Measurements from ENCODE around the gene TEDC2. TPM values are rescaled to one million over a fixed set of nuclear protein-coding genes. Genes with fewer than 3 reads are reported as not detected.

TEDC2 gene
- total and polyA plus RNA-seq, 9 of the 15 experiments (the other 6 are each of a cell fraction or from before 2014, with no cell fraction given): 0.75 to 57.0 (median 17.6) TPM

DNA sequence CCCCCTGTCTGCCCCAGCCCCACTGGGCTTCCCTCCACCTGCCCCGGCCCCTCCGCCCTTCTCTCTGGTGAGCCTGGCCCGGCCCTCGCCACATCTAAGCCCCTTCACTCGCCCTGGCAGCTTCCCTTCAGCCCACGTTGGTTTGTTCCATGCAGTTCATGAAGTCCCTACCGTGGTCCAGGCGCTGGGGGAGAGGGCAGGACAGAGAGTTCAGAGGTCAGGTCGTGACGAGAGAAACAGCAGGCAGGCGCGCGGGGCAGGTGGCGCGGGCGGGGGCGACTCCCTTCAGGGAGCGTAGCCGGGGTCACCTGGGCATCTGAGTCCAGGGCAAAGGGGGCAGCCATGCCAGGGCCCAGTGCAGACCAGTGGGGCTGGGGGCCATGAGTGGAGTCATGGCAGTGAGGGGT, 8.9 kb upstream of the TEDC2 start:
- Histone ChIP-seq H3K9ac (ENCODE audit: insufficient read depth in 1 of 2, low read depth in 2 of 2, low read length in 2 of 2) (peak overlapping the region in 1 of 2 experiments; percentile 58; a peak in 1 of 4 replicates), H3K27ac (ENCODE audit: extremely low read depth, low read depth, low read length) (no peak overlapping the region), H3K27me3 (ENCODE audit: control insufficient read depth in 2 of 2, insufficient read depth in 2 of 2, low read length in 2 of 2) (no peaks in the 10 kb centered on the region; a peak in 1 of 5 replicates), H3K9me1 (ENCODE audit: control insufficient read depth, insufficient read depth, low read length) (no peaks in the 10 kb centered on the region), H3K36me3 (ENCODE audit: control insufficient read depth, insufficient read depth, low read length) (peaks cover 91% of the 10 kb centered on the region; the same call in 2 of the 3 replicates), H3K4me1 (replicated peaks in 1 of 2; ENCODE audit: control insufficient read depth in 2 of 2, insufficient read depth in 2 of 2, low read length in 2 of 2) (peaks cover 0 to 33% of the 10 kb centered on the region in 2 experiments; a peak in 2 of 5 replicates), H3K4me3 (no peak overlapping the region), H3K4me2 (ENCODE audit: insufficient read depth, low read length) (no peak overlapping the region), H3K9me3 (replicated peaks; ENCODE audit: control insufficient read depth, insufficient read depth, low read depth, low read length) (no peaks in the 10 kb centered on the region), H2AFZ (ENCODE audit: low read depth, low read length) (no peak overlapping the region), H4K20me1 (replicated peaks; ENCODE audit: control insufficient read depth, insufficient read depth, low read length) (no peaks in the 10 kb centered on the region), H3K79me2 (ENCODE audit: control insufficient read depth, insufficient read depth, low read length) (no peaks in the 10 kb centered on the region)
- TF ChIP-seq HNRNPLL (IDR thresholded peaks at IDR 0.05; ENCODE audit: low read depth, low read length, poor library complexity, severe bottlenecking): no peak
- TF ChIP-seq, protein P1, sequence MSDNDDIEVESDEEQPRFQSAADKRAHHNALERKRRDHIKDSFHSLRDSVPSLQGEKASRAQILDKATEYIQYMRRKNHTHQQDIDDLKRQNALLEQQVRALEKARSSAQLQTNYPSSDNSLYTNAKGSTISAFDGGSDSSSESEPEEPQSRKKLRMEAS (CRISPR knock-in tag; IDR thresholded peaks at IDR 0.05): no peak
- no peak for TF ChIP-seq ARID1B (IDR thresholded peaks at IDR 0.05)
- peak; percentile 37 for TF ChIP-seq RBFOX2 (IDR thresholded peaks at IDR 0.05; ENCODE audit: low read depth, low read length)
- TF ChIP-seq, protein P2, sequence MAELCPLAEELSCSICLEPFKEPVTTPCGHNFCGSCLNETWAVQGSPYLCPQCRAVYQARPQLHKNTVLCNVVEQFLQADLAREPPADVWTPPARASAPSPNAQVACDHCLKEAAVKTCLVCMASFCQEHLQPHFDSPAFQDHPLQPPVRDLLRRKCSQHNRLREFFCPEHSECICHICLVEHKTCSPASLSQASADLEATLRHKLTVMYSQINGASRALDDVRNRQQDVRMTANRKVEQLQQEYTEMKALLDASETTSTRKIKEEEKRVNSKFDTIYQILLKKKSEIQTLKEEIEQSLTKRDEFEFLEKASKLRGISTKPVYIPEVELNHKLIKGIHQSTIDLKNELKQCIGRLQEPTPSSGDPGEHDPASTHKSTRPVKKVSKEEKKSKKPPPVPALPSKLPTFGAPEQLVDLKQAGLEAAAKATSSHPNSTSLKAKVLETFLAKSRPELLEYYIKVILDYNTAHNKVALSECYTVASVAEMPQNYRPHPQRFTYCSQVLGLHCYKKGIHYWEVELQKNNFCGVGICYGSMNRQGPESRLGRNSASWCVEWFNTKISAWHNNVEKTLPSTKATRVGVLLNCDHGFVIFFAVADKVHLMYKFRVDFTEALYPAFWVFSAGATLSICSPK (IDR thresholded peaks at IDR 0.05; ENCODE audit: borderline replicate concordance): no peak
- CTCF ChIA-PET (ENCODE audit: low intra/inter-chr PET ratio): interaction anchor here (0.6 kb wide), 1 partner anchor 59 kb away, joined by 3 read pairs; no protein-coding TSS in a partner anchor
- no peak for DNase-seq (ENCODE audit: extremely low read depth in 1 of 4, low spot score in 3 of 4)
- no peak for ATAC-seq
- FAIRE-seq: no peak
- intact Hi-C loops (cut with micrococcal nuclease) (no loop called here), in situ Hi-C loops (cut with MboI) (no loop called here)
- POLR2A ChIA-PET: interaction anchor here (0.6 to 2.2 kb wide), 4 partner anchors 8 to 21 kb away, joined by 4 to 10 read pairs (median 6); no protein-coding TSS in a partner anchor
- WGBS (ENCODE audit: insufficient coverage, low coverage, missing lambda C conversion rate): 93% methylated on average over 15 of the region's 19 CpGs
- no TSS peak for BruUV-seq (replicated peaks)

Measured in K562 (cell line).